Measurements from ENCODE around the gene DCAF6. TPM values are rescaled to one million over a fixed set of nuclear protein-coding genes. Genes with fewer than 3 reads are reported as not detected.

Gene DCAF6
- total RNA-seq, 1 donor from 2014 or later, result 9.8 TPM

- H3K4me3 ChIP-seq, result no peak overlapping the region
- H3K27ac ChIP-seq, result no peak overlapping the region
- intact Hi-C loops (cut with DNase I), result no loop called here
- no peaks in the 10 kb centered on the region for H3K9me3 ChIP-seq
- peaks cover 0 to 3% of the 10 kb centered on the region in 2 donors for H3K4me1 ChIP-seq
- DNase-seq (ENCODE audit: low spot score in 2 of 2), result no peak
- TF ChIP-seq, protein P1, sequence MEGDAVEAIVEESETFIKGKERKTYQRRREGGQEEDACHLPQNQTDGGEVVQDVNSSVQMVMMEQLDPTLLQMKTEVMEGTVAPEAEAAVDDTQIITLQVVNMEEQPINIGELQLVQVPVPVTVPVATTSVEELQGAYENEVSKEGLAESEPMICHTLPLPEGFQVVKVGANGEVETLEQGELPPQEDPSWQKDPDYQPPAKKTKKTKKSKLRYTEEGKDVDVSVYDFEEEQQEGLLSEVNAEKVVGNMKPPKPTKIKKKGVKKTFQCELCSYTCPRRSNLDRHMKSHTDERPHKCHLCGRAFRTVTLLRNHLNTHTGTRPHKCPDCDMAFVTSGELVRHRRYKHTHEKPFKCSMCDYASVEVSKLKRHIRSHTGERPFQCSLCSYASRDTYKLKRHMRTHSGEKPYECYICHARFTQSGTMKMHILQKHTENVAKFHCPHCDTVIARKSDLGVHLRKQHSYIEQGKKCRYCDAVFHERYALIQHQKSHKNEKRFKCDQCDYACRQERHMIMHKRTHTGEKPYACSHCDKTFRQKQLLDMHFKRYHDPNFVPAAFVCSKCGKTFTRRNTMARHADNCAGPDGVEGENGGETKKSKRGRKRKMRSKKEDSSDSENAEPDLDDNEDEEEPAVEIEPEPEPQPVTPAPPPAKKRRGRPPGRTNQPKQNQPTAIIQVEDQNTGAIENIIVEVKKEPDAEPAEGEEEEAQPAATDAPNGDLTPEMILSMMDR (IDR thresholded peaks at IDR 0.05), result no peak
- H3K36me3 ChIP-seq, result peaks cover 27 to 40% of the 10 kb centered on the region in 2 donors
- H3K27me3 ChIP-seq, result no peaks in the 10 kb centered on the region
Observed at GRCh38 chr1:167950569-167950968, 14.1 kb downstream of the DCAF6 start.

DNA sequence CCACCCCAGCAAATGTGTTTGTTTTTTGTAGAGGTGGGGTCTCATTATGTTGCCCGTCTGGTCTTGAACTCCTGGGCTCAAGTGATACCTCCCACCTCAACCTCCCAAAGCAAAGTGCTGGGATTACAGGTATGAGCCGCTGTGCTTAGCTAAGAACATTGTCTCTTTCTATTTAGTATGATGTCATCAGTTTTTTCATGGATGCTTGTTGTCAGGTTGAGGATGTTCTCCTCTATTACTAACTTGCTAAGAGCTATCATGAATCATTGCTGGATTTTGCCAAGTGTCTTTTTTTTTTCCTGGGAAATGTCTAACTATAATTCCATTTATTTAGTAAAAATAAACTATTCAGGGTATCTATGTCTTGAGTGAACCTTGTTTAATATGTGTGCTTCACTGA lies 19.4 kb downstream of the DCAF6 start:
- Histone ChIP-seq H3K4me3 (no peak overlapping the region), H3K27ac (no peak overlapping the region), H3K9me3 (no peaks in the 10 kb centered on the region), H3K36me3 (peaks cover 27 to 46% of the 10 kb centered on the region in 2 donors), H3K4me1 (peaks cover 0 to 3% of the 10 kb centered on the region in 2 donors), H3K27me3 (no peaks in the 10 kb centered on the region)
- intact Hi-C loops (cut with DNase I), result no loop called here
- no peak for DNase-seq (ENCODE audit: low spot score in 2 of 2)
- TF ChIP-seq, protein P1 (IDR thresholded peaks at IDR 0.05), result no peak

GRCh38 chr1:167957710-167958109 lies 21.2 kb downstream of the DCAF6 start:
- Histone ChIP-seq H3K27me3 (no peaks in the 10 kb centered on the region), H3K27ac (no peak overlapping the region), H3K9me3 (no peaks in the 10 kb centered on the region), H3K4me3 (no peak overlapping the region), H3K4me1 (no peaks in the 10 kb centered on the region), H3K36me3 (peaks cover 21 to 34% of the 10 kb centered on the region in 2 donors)
- TF ChIP-seq, protein P1 (IDR thresholded peaks at IDR 0.05), result no peak
- no peak for DNase-seq (ENCODE audit: low spot score in 2 of 2)
- intact Hi-C loops (cut with DNase I), result no loop called here

DNA sequence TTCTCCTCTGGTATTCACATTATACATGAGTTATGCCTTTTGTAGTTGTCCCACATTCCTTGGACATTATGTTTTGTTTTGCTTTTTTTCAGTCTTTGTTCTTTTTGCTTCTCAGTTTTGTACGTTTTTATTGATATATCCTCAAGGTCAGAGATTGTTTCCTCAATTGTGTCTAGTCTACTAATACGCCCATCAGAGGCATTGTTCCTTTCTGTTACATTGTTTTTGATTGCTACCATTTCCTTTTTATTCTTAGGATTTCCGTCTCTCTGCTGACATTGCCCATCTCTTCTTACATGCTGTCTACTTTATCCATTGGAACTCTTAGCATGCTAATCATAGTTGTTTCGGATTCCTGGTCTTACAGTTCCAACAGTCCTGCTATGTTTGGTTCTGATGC lies 28.2 kb downstream of the DCAF6 start:
- Histone ChIP-seq H3K27ac (no peak overlapping the region), H3K4me1 (no peaks in the 10 kb centered on the region), H3K4me3 (no peak overlapping the region), H3K27me3 (no peaks in the 10 kb centered on the region), H3K36me3 (peaks cover 0 to 11% of the 10 kb centered on the region in 2 donors), H3K9me3 (no peaks in the 10 kb centered on the region)
- TF ChIP-seq, protein P1 (IDR thresholded peaks at IDR 0.05), result no peak
- no peak for DNase-seq (ENCODE audit: low spot score in 2 of 2)
- intact Hi-C loops (cut with DNase I), result no loop called here

GRCh38 chr1:167966050-167966449 lies 29.6 kb downstream of the DCAF6 start:
- no peak overlapping the region for H3K4me3 ChIP-seq

More at GRCh38 chr1:167966050-167966449, 29.6 kb downstream of the DCAF6 start:
- no peak for DNase-seq (ENCODE audit: low spot score in 2 of 2)
- TF ChIP-seq, protein P1 (IDR thresholded peaks at IDR 0.05), result no peak
- Histone ChIP-seq H3K4me1 (no peaks in the 10 kb centered on the region), H3K36me3 (peaks cover 0 to 11% of the 10 kb centered on the region in 2 donors), H3K27ac (no peak overlapping the region), H3K27me3 (no peaks in the 10 kb centered on the region), H3K9me3 (no peaks in the 10 kb centered on the region)
- intact Hi-C loops (cut with DNase I), result no loop called here
